Neural cell (in vitro differentiated cells): ENCODE data around the gene ZNF750. TPM values are rescaled to one million over a fixed set of nuclear protein-coding genes. Genes with fewer than 3 reads are reported as not detected.

Source experiments
- H2AFZ ChIP-seq: fragments of 200-600, 300-800 bp; sonication (generic), shearing (Covaris generic); 2 replicates; pipeline ENCODE4 v1.6.0; 2014; ENCODE audit warnings: low read depth, mild to moderate bottlenecking, antibody characterized with exemption, low read length, moderate library complexity
- H3F3A ChIP-seq: fragments of 200-600 bp; shearing (Covaris generic); 2 replicates; pipeline ENCODE4 v1.6.1; 2016; ENCODE audit warnings: mild to moderate bottlenecking, moderate library complexity, mixed read lengths, antibody characterized with exemption, low read length; ENCODE audit not compliant: insufficient read depth, poor library complexity, severe bottlenecking
- H3K27ac ChIP-seq: fragments of 200-600, 300-800 bp; sonication (generic), shearing (Covaris generic); 2 replicates; pipeline ENCODE4 v1.5.1; 2014; ENCODE audit warnings: mild to moderate bottlenecking, low read length, moderate library complexity
- H3K27me3 ChIP-seq: fragments of 300-800, 200-600 bp; sonication (generic), shearing (Covaris generic); 2 replicates; pipeline ENCODE4 v1.6.0; 2014; ENCODE audit warnings: mild to moderate bottlenecking, low read depth, low read length, moderate library complexity; ENCODE audit not compliant: insufficient read depth
- H3K36me3 ChIP-seq: fragments of 300-800, 200-600 bp; sonication (generic), shearing (Covaris generic); 2 replicates; pipeline ENCODE4 v1.5.1; 2014; ENCODE audit warnings: mild to moderate bottlenecking, antibody characterized with exemption, low read length, moderate library complexity; ENCODE audit not compliant: insufficient read depth
- H3K4me2 ChIP-seq: fragments of 300-800, 200-600 bp; sonication (generic), shearing (Covaris generic); 2 replicates; pipeline ENCODE4 v1.6.0; 2014; ENCODE audit warnings: mild to moderate bottlenecking, low read length
- H3K4me3 ChIP-seq: fragments of 300-800, 200-600 bp; sonication (generic), shearing (Covaris generic); 2 replicates; pipeline ENCODE4 v1.5.1; 2014; ENCODE audit warnings: mild to moderate bottlenecking, low read length, moderate library complexity
- H3K79me2 ChIP-seq: fragments of 200-600 bp; shearing (Covaris generic); replicated peaks from 2 replicates; pipeline ENCODE4 v1.6.0; 2014; ENCODE audit warnings: mild to moderate bottlenecking, low read length, moderate library complexity; ENCODE audit not compliant: insufficient read depth
- H3K9ac ChIP-seq: fragments of 300-800, 200-600 bp; sonication (generic), shearing (Covaris generic); 2 replicates; pipeline ENCODE4 v1.6.1; 2016; ENCODE audit warnings: mild to moderate bottlenecking, low read length, mixed read lengths
- H3K9me2 ChIP-seq: fragments of 200-600 bp; shearing (Covaris generic); 2 replicates; pipeline ENCODE4 v1.6.1; 2016; ENCODE audit warnings: mild to moderate bottlenecking, low read length, mixed read lengths; ENCODE audit not compliant: insufficient read depth
- H3K9me3 ChIP-seq: fragments of 200-600, 300-800 bp; sonication (generic), shearing (Covaris generic); 2 replicates; pipeline ENCODE4 v1.6.1; 2016; ENCODE audit warnings: mild to moderate bottlenecking, mixed run types, low read length, moderate library complexity, mixed read lengths
- H4K20me1 ChIP-seq: fragments of 200-600 bp; shearing (Covaris generic); 2 replicates; pipeline ENCODE4 v1.6.1; 2016; ENCODE audit warnings: mild to moderate bottlenecking, mixed run types; ENCODE audit not compliant: insufficient read depth
- EP300 ChIP-seq: fragments of 450-650 bp; conservative IDR thresholded peaks from 2 replicates; pipeline ENCODE4 v1.6.1; 2014; ENCODE audit warnings: antibody characterized with exemption, mild to moderate bottlenecking, moderate library complexity; ENCODE audit not compliant: poor library complexity, severe bottlenecking
- EZH2 ChIP-seq: fragments of 200-600, 300-800 bp; shearing (Covaris generic), sonication (generic); IDR thresholded peaks from 2 replicates; pipeline ENCODE4 v1.6.1; 2014; ENCODE audit warnings: antibody characterized with exemption, low read length, borderline replicate concordance, mild to moderate bottlenecking; ENCODE audit not compliant: insufficient read depth, poor library complexity, severe bottlenecking
- MXI1 ChIP-seq: fragments of 450-650 bp; conservative IDR thresholded peaks from 2 replicates; pipeline ENCODE4 v1.6.1; 2014; ENCODE audit warnings: antibody characterized with exemption, mild to moderate bottlenecking; ENCODE audit not compliant: poor library complexity, severe bottlenecking
- POLR2AphosphoS5 ChIP-seq: IDR thresholded peaks from 2 replicates; pipeline ENCODE4 v1.6.1; 2012
- RAD21 ChIP-seq: fragments of 450-650 bp; conservative IDR thresholded peaks from 2 replicates; pipeline ENCODE4 v1.6.1; 2014; ENCODE audit warnings: antibody characterized with exemption, mild to moderate bottlenecking, moderate library complexity
- SMC3 ChIP-seq: fragments of 450-650 bp; conservative IDR thresholded peaks from 2 replicates; pipeline ENCODE4 v1.6.1; 2014; ENCODE audit warnings: antibody characterized with exemption, mild to moderate bottlenecking, moderate library complexity; ENCODE audit not compliant: poor library complexity
- TAF1 ChIP-seq: IDR thresholded peaks from 2 replicates; pipeline ENCODE4 v1.6.1; 2012; ENCODE audit warnings: low read depth
- polyA plus RNA-seq: library from polyadenylated mRNA; depleted of rRNA; stranded (reverse); fragments of >200 nt; gene quantifications from 2 replicates; pipeline ENCODE4 v1.2.3, GENCODE V29; 2014
- TF ChIP-seq, protein P1 (sequence below): IDR thresholded peaks from 2 replicates; pipeline ENCODE4 v1.6.1; 2012; ENCODE audit warnings: borderline replicate concordance
- TF ChIP-seq, protein P2 (sequence below): fragments of 450-650 bp; IDR thresholded peaks from 2 replicates; pipeline ENCODE4 v1.5.1; 2014; ENCODE audit warnings: antibody characterized with exemption, mild to moderate bottlenecking, moderate library complexity; ENCODE audit not compliant: poor library complexity, severe bottlenecking

The ZNF750 gene
- polyA plus RNA-seq, 1 donor from 2014 or later = not detected

DNA sequence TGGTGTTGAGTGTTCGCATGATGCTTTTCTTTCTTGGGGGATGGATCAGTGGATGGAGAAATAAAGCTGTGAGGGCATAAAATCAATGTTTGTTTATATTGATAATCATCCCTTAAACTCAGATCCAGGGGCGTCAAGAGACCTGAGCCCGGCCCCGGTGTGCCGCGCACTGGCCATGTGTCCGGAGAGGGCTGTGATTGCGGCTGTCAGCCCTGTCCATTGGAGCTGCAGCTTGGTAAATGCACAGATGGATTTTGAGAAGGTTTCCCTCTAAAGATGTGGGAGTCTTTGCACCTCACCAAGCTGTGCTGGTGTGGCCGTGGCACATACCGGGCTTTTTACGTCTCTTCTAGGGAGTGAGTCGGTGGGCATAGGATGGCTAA, 21.6 kb upstream of the ZNF750 start:
- Histone ChIP-seq H3K4me2 (no peak overlapping the region), H2AFZ (no peak overlapping the region), H3K9me2 (no peaks in the 10 kb centered on the region), H4K20me1 (no peaks in the 10 kb centered on the region), H3K79me2 (no peaks in the 10 kb centered on the region), H3K27ac (no peak overlapping the region), H3K9ac (no peak overlapping the region), H3F3A (peaks cover 6% of the 10 kb centered on the region), H3K4me3 (no peak overlapping the region), H3K9me3 (no peaks in the 10 kb centered on the region), H3K27me3 (no peaks in the 10 kb centered on the region), H3K36me3 (peaks cover 5% of the 10 kb centered on the region)
- TF ChIP-seq EP300 (no peak), POLR2AphosphoS5 (no peak), TAF1 (no peak), EZH2 (no peak), RAD21 (no peak), MXI1 (no peak), SMC3 (no peak)
- TF ChIP-seq, protein P1, sequence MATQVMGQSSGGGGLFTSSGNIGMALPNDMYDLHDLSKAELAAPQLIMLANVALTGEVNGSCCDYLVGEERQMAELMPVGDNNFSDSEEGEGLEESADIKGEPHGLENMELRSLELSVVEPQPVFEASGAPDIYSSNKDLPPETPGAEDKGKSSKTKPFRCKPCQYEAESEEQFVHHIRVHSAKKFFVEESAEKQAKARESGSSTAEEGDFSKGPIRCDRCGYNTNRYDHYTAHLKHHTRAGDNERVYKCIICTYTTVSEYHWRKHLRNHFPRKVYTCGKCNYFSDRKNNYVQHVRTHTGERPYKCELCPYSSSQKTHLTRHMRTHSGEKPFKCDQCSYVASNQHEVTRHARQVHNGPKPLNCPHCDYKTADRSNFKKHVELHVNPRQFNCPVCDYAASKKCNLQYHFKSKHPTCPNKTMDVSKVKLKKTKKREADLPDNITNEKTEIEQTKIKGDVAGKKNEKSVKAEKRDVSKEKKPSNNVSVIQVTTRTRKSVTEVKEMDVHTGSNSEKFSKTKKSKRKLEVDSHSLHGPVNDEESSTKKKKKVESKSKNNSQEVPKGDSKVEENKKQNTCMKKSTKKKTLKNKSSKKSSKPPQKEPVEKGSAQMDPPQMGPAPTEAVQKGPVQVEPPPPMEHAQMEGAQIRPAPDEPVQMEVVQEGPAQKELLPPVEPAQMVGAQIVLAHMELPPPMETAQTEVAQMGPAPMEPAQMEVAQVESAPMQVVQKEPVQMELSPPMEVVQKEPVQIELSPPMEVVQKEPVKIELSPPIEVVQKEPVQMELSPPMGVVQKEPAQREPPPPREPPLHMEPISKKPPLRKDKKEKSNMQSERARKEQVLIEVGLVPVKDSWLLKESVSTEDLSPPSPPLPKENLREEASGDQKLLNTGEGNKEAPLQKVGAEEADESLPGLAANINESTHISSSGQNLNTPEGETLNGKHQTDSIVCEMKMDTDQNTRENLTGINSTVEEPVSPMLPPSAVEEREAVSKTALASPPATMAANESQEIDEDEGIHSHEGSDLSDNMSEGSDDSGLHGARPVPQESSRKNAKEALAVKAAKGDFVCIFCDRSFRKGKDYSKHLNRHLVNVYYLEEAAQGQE = no peak
- TF ChIP-seq, protein P2, sequence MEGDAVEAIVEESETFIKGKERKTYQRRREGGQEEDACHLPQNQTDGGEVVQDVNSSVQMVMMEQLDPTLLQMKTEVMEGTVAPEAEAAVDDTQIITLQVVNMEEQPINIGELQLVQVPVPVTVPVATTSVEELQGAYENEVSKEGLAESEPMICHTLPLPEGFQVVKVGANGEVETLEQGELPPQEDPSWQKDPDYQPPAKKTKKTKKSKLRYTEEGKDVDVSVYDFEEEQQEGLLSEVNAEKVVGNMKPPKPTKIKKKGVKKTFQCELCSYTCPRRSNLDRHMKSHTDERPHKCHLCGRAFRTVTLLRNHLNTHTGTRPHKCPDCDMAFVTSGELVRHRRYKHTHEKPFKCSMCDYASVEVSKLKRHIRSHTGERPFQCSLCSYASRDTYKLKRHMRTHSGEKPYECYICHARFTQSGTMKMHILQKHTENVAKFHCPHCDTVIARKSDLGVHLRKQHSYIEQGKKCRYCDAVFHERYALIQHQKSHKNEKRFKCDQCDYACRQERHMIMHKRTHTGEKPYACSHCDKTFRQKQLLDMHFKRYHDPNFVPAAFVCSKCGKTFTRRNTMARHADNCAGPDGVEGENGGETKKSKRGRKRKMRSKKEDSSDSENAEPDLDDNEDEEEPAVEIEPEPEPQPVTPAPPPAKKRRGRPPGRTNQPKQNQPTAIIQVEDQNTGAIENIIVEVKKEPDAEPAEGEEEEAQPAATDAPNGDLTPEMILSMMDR = no peak

DNA sequence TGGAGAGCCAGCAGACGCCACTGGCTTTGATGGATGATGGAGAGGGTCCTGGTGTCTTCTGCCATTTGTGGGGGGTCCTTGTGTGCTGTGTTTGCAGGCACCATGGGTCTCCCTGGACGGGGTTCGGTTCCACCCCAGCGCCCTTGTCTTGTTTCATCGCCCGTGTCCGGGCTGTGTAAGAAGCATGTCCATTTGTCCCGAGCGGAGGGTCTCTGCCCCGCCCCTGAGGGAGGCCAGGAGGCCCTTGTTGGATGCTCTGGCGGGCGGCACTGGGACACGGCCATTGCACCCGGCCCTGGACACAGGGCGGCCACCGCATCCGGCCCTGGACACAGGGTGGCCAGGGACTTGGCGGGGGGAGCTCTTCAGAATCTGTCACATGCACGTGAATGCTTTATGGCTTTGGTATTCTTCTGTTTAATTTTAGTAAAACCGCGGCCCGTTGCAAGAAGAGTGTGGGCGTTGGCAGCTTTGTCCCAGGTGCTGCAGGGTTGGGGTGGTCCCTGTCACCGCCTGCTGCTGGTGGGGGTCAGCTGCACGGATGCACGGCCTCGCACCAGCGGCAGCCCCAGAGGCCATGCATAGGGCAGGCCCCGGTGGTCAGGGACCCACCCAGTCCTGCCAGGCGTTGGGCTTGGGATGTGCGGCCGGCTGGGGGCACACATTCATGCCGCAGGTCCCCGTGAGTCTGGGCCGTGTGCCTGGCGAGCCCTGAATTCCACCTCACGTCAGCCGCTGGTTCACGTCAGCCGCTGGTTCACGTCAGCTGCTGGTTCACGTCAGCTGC, 21.0 kb upstream of the ZNF750 start:
- H3K4me3 ChIP-seq = no peak overlapping the region
- H3K9me3 ChIP-seq = no peaks in the 10 kb centered on the region
- peaks cover 6% of the 10 kb centered on the region for H3F3A ChIP-seq
- H3K4me2 ChIP-seq = no peak overlapping the region
- H3K27me3 ChIP-seq = no peaks in the 10 kb centered on the region
- no peak overlapping the region for H2AFZ ChIP-seq
- no peak for TF ChIP-seq POLR2AphosphoS5
- TF ChIP-seq, protein P2 = no peak
- TF ChIP-seq, protein P1 = no peak
- no peak for TF ChIP-seq RAD21
- TF ChIP-seq EP300 = no peak
- TF ChIP-seq TAF1 = no peak
- TF ChIP-seq MXI1 = no peak
- no peak for TF ChIP-seq SMC3
- TF ChIP-seq EZH2 = no peak
- H3K9ac ChIP-seq = no peak overlapping the region
- no peaks in the 10 kb centered on the region for H3K79me2 ChIP-seq
- peaks cover 5% of the 10 kb centered on the region for H3K36me3 ChIP-seq
- no peaks in the 10 kb centered on the region for H3K9me2 ChIP-seq
- H4K20me1 ChIP-seq = no peaks in the 10 kb centered on the region
- H3K27ac ChIP-seq = no peak overlapping the region
